Measurements from ENCODE around the gene MED13L. TPM values are rescaled to one million over a fixed set of nuclear protein-coding genes. Genes with fewer than 3 reads are reported as not detected.

MED13L gene
- total and polyA plus RNA-seq, 2 of the 4 experiments (the other 2 are of a cell fraction): 17.9 to 49.1 TPM

- no peak for TF ChIP-seq USF2 (IDR thresholded peaks at IDR 0.05; ENCODE audit: low read depth, low read length)
Measured at GRCh38 chr12:116313194-116313927, 35.9 kb upstream of the MED13L start (continued).

GRCh38 chr12:116310082-116310481 is 32.6 kb upstream of the MED13L start:
- H2AFZ ChIP-seq (replicated peaks; ENCODE audit: low read length, poor library complexity): no peak overlapping the region
- no CpG with 5 or more reads among the region's 3 CpGs for WGBS, 2 experiments (ENCODE audit: extremely low coverage in 2 of 2, insufficient read length in 1 of 2)
- no peak overlapping the region for H2BK120ac ChIP-seq (ENCODE audit: low read depth, low read length)
- no peak overlapping the region for H2BK5ac ChIP-seq (ENCODE audit: low read depth, low read length, poor library complexity, severe bottlenecking)
- H3K27me3 ChIP-seq (ENCODE audit: control insufficient read depth, insufficient read depth, low read length): no peaks in the 10 kb centered on the region
- peaks cover 3% of the 10 kb centered on the region; the same call in 1 of the 2 replicates for H3K9me1 ChIP-seq (ENCODE audit: insufficient read depth, low read length)
- BruUV-seq (replicated peaks): no TSS peak
- ATAC-seq (ENCODE audit: low read depth) (no peak), DNase-seq (no peak)
- no peak overlapping the region for H4K8ac ChIP-seq (ENCODE audit: low read depth in 2 of 2, low read length in 2 of 2)
- no peak overlapping the region for H3K9ac ChIP-seq (ENCODE audit: low read depth, low read length)
- H4K5ac ChIP-seq (ENCODE audit: low read depth, low read length): no peak overlapping the region
- dilution Hi-C loops (cut with HindIII; ENCODE audit: low sequenced_read_pairs, unreplicated experiment): no loop called here
- H3K36me3 ChIP-seq (ENCODE audit: control insufficient read depth, insufficient read depth, low read length): no peaks in the 10 kb centered on the region
- H3K9me3 ChIP-seq (ENCODE audit: control insufficient read depth, insufficient read depth, low read length): no peaks in the 10 kb centered on the region
- intact Hi-C loops (cut with micrococcal nuclease): no loop called here
- no peak overlapping the region for H3K56ac ChIP-seq (ENCODE audit: extremely low read depth, insufficient read depth, low read length)
- no peak overlapping the region for H3K27ac ChIP-seq (ENCODE audit: insufficient read depth, low read length)
- no peak overlapping the region for H3K14ac ChIP-seq (replicated peaks; ENCODE audit: low read depth, low read length)
- CTCF ChIA-PET: no interaction called here
- H3K4me3 ChIP-seq (ENCODE audit: insufficient read depth, low read depth, low read length): no peak overlapping the region
- H2BK20ac ChIP-seq (ENCODE audit: low read depth, low read length): no peak overlapping the region
- in situ Hi-C loops (cut with MboI; ENCODE audit: low sequenced_read_pairs): no loop called here
- H3K79me1 ChIP-seq (ENCODE audit: low read depth in 1 of 2, low read length in 2 of 2): no peaks in the 10 kb centered on the region
- POLR2A ChIA-PET (ENCODE audit: unreplicated experiment): no interaction called here
- no peak overlapping the region for H2AK5ac ChIP-seq (ENCODE audit: low read depth, low read length)
- H3K18ac ChIP-seq (ENCODE audit: low read depth, low read length): no peak overlapping the region
- H3K4me1 ChIP-seq (ENCODE audit: control insufficient read depth, insufficient read depth, low read length): no peaks in the 10 kb centered on the region
- no peak overlapping the region for H3K4me2 ChIP-seq (ENCODE audit: low read depth, low read length)
- H4K20me1 ChIP-seq (ENCODE audit: insufficient read depth, low read length): no peaks in the 10 kb centered on the region
- no peak overlapping the region for H3K4ac ChIP-seq (ENCODE audit: low read depth, low read length)
- no peak overlapping the region for H3K23ac ChIP-seq (ENCODE audit: low read depth, low read length)
- H2AK9ac ChIP-seq (replicated peaks; ENCODE audit: low read depth, low read length, poor library complexity): no peak overlapping the region
- H4K91ac ChIP-seq (ENCODE audit: insufficient read depth, low read depth, low read length): no peak overlapping the region
- no peak overlapping the region for H2BK15ac ChIP-seq (ENCODE audit: low read depth, low read length)
- TF ChIP-seq MXI1 (IDR thresholded peaks at IDR 0.05; ENCODE audit: borderline replicate concordance, low read depth, low read length) (no peak), BHLHE40 (IDR thresholded peaks at IDR 0.05; ENCODE audit: low read depth, low read length) (no peak), MAFK (IDR thresholded peaks at IDR 0.05; ENCODE audit: low read depth, low read length) (no peak), FOS (IDR thresholded peaks at IDR 0.05; ENCODE audit: low read depth, low read length) (no peak), RAD21 (IDR thresholded peaks at IDR 0.05; ENCODE audit: low read length) (no peak), SMC3 (IDR thresholded peaks at IDR 0.05; ENCODE audit: low read depth, low read length) (no peak), POLR2A (IDR thresholded peaks at IDR 0.05; ENCODE audit: low read depth, low read length) (no peak), CTCF (conservative IDR thresholded peaks at IDR 0.05; ENCODE audit: low read depth, low read length) (no peak), CEBPB (IDR thresholded peaks at IDR 0.05; ENCODE audit: low read depth, low read length) (no peak), ELK1 (IDR thresholded peaks at IDR 0.05; ENCODE audit: borderline replicate concordance, low read depth, low read length) (no peak), NFE2L2 (IDR thresholded peaks at IDR 0.05; ENCODE audit: low read depth, low read length) (no peak), USF2 (IDR thresholded peaks at IDR 0.05; ENCODE audit: low read depth, low read length) (no peak)
